ENCODE measurements around the gene ADH5. TPM values are rescaled to one million over a fixed set of nuclear protein-coding genes. Genes with fewer than 3 reads are reported as not detected.

ADH5 gene
- total RNA-seq (100 to 1,000 TPM; 113 to 116 TPM), polyA plus RNA-seq (127 TPM)

- H3K36me3 Mint-ChIP-seq, result peaks cover 0 to 35% (median 10%) of the 10 kb centered on the region in 3 donors
- H3K27ac Mint-ChIP-seq, result peak within 1 kb of the TSS; percentile 94 to 99 (median 97)
- H3K4me1 Mint-ChIP-seq, result peaks cover 49 to 64% (median 58%) of the 10 kb centered on the region in 3 donors
- Histone ChIP-seq H3K27ac (ENCODE audit: low read depth, low read length) (peak within 1 kb of the TSS; percentile 85), H3K4me3 (ENCODE audit: low read length) (peak within 1 kb of the TSS; percentile 97), H3K4me1 (ENCODE audit: insufficient read depth, low read length) (peaks cover 15% of the 10 kb centered on the region), H3K36me3 (ENCODE audit: insufficient read depth, low read length) (peaks cover 17% of the 10 kb centered on the region), H3K9me3 (ENCODE audit: low read length) (no peaks in the 10 kb centered on the region), H3K27me3 (ENCODE audit: insufficient read depth, low read length, poor library complexity, severe bottlenecking) (no peaks in the 10 kb centered on the region)
- H3K4me3 Mint-ChIP-seq, result peak within 1 kb of the TSS; percentile 96 to 99 (median 97)
- peak; percentile 83 to 94 (median 85) for DNase-seq
- peaks cover 0 to 2% (median 0%) of the 10 kb centered on the region in 5 donors for H3K9me3 Mint-ChIP-seq
- POLR2A ChIA-PET, result interaction anchor here (0.5 to 2.8 kb wide), 13 partner anchors 15 to 946 kb away, joined by 3 to 35 read pairs (median 5); partner anchors contain the start of genes DNAJB14, EIF4E, METAP1 and RAP1GDS1
- CTCF ChIA-PET, result interaction anchor here (0.6 to 2.5 kb wide), 4 partner anchors 11 to 160 kb away, joined by 3 to 21 read pairs (median 6); partner anchors contain the start of genes EIF4E and METAP1
- H3K27me3 Mint-ChIP-seq, result no peaks in the 10 kb centered on the region
These were observed at the start of gene ADH5 for GRCh38 chr4:99088481-99089365. Gene ADH5 (minus strand): TSS chr4:99088788. CDS start chr4:99088700, 88 bp downstream.

DNA sequence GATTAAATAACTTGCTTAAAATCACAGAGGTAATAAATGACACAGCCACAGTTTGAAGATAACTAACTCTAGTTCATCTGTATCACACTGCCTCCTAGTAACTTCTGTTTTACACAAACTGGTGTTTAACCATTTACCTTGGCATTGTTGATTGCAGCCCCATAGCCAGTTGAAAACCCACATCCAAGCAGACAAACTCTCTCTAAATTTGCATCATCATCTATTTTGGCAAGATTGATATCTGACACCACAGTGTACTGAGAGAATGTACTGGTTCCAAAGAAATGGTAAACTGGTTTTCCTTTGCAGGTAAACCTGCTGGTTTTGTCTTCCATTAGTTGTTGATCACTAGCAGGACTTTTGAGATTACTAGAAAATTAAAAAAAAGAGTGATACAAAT is 47.7 kb upstream of the ADH5 start:
- DNase-seq, result no peak
- Mint-ChIP-seq H3K27ac (no peak overlapping the region), H3K4me1 (no peaks in the 10 kb centered on the region), H3K4me3 (no peak overlapping the region), H3K9me3 (no peaks in the 10 kb centered on the region), H3K27me3 (peaks cover 2 to 4% of the 10 kb centered on the region in 2 donors), H3K36me3 (no peaks in the 10 kb centered on the region)
- Histone ChIP-seq H3K27me3 (ENCODE audit: insufficient read depth, low read length, poor library complexity, severe bottlenecking) (no peaks in the 10 kb centered on the region), H3K27ac (ENCODE audit: low read depth, low read length) (no peak overlapping the region), H3K4me1 (ENCODE audit: insufficient read depth, low read length) (no peaks in the 10 kb centered on the region), H3K36me3 (ENCODE audit: insufficient read depth, low read length) (no peaks in the 10 kb centered on the region), H3K9me3 (ENCODE audit: low read length) (no peaks in the 10 kb centered on the region), H3K4me3 (ENCODE audit: low read length) (no peak overlapping the region)
- ChIA-PET CTCF (no interaction called here), POLR2A (no interaction called here)

- no peak for DNase-seq
- no peak overlapping the region for H3K4me3 Mint-ChIP-seq
- H3K4me3 ChIP-seq (ENCODE audit: low read length), result no peak overlapping the region
- no peaks in the 10 kb centered on the region for H3K9me3 ChIP-seq (ENCODE audit: low read length)
- no peaks in the 10 kb centered on the region for H3K4me1 ChIP-seq (ENCODE audit: insufficient read depth, low read length)
- no peaks in the 10 kb centered on the region for H3K27me3 ChIP-seq (ENCODE audit: insufficient read depth, low read length, poor library complexity, severe bottlenecking)
- peaks cover 2 to 4% of the 10 kb centered on the region in 2 donors for H3K27me3 Mint-ChIP-seq
- ChIA-PET POLR2A (no interaction called here), CTCF (no interaction called here)
- H3K27ac Mint-ChIP-seq, result peak overlapping the region in 1 of 8 donors; percentile 75
- H3K9me3 Mint-ChIP-seq, result no peaks in the 10 kb centered on the region
- H3K27ac ChIP-seq (ENCODE audit: low read depth, low read length), result no peak overlapping the region
- no peaks in the 10 kb centered on the region for H3K36me3 Mint-ChIP-seq
- no peaks in the 10 kb centered on the region for H3K36me3 ChIP-seq (ENCODE audit: insufficient read depth, low read length)
- no peaks in the 10 kb centered on the region for H3K4me1 Mint-ChIP-seq
These were observed 47.1 kb upstream of the ADH5 start for GRCh38 chr4:99135541-99136162.

- H3K27ac Mint-ChIP-seq, result no peak overlapping the region
These were observed 46.0 kb upstream of the ADH5 start for GRCh38 chr4:99134586-99134985.

DNA sequence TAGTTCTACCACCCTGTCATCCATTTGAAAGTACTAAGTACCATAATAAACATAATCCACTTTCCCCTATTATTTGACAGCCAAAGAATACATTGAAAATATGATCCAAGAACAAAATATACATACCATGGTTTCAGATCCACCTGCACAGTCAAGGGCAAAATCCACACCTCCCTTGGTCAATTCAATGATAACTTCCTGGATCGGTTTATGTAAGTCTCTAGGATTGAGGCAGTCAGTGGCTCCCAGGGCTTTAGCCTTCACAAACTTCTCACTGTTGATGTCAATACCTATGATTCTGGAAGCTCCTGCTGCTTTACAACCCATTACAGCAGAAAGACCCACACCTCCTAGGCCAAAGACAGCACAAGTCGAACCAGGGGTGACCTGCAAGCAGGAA is 42.8 kb upstream of the ADH5 start:
- CTCF ChIA-PET, result no interaction called here
- Histone ChIP-seq H3K27me3 (ENCODE audit: insufficient read depth, low read length, poor library complexity, severe bottlenecking) (no peaks in the 10 kb centered on the region), H3K9me3 (ENCODE audit: low read length) (no peaks in the 10 kb centered on the region), H3K27ac (ENCODE audit: low read depth, low read length) (no peak overlapping the region), H3K4me1 (ENCODE audit: insufficient read depth, low read length) (no peaks in the 10 kb centered on the region), H3K4me3 (ENCODE audit: low read length) (no peak overlapping the region), H3K36me3 (ENCODE audit: insufficient read depth, low read length) (no peaks in the 10 kb centered on the region)
- Mint-ChIP-seq H3K9me3 (no peaks in the 10 kb centered on the region), H3K4me3 (no peak overlapping the region), H3K27me3 (peaks cover 2 to 3% of the 10 kb centered on the region in 2 donors), H3K4me1 (no peaks in the 10 kb centered on the region), H3K36me3 (no peaks in the 10 kb centered on the region), H3K27ac (no peak overlapping the region)
- DNase-seq, result no peak
- POLR2A ChIA-PET, result no interaction called here

More at GRCh38 chr4:99134586-99134985, 46.0 kb upstream of the ADH5 start:
- Histone ChIP-seq H3K27ac (ENCODE audit: low read depth, low read length) (no peak overlapping the region), H3K36me3 (ENCODE audit: insufficient read depth, low read length) (no peaks in the 10 kb centered on the region), H3K9me3 (ENCODE audit: low read length) (no peaks in the 10 kb centered on the region), H3K4me3 (ENCODE audit: low read length) (no peak overlapping the region), H3K27me3 (ENCODE audit: insufficient read depth, low read length, poor library complexity, severe bottlenecking) (no peaks in the 10 kb centered on the region), H3K4me1 (ENCODE audit: insufficient read depth, low read length) (no peaks in the 10 kb centered on the region)
- peaks cover 2 to 4% of the 10 kb centered on the region in 2 donors for H3K27me3 Mint-ChIP-seq
- ChIA-PET CTCF (no interaction called here), POLR2A (no interaction called here)
- DNase-seq, result no peak
- H3K4me3 Mint-ChIP-seq, result no peak overlapping the region
- no peaks in the 10 kb centered on the region for H3K4me1 Mint-ChIP-seq
- no peaks in the 10 kb centered on the region for H3K9me3 Mint-ChIP-seq
- no peaks in the 10 kb centered on the region for H3K36me3 Mint-ChIP-seq

DNA sequence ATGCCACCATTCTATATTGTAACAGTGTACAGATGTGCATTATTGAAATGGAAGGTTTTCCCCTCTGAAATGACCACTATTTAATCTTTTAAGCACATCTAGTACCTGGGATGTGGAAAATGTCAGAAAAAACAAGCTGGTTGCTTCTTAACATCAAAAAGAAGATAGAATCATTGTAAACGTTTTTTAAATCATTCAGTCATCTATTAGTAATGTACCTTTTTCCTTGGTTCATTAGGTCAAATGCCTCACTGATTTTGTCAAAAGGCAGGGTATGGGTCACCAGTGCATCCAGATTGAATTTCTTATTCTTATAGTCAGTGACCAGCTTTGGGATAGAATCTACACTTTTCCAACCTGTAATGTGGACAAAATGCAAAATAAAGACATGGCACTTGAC is 37.8 kb upstream of the ADH5 start:
- Histone ChIP-seq H3K4me3 (ENCODE audit: low read length) (no peak overlapping the region), H3K9me3 (ENCODE audit: low read length) (no peaks in the 10 kb centered on the region), H3K27me3 (ENCODE audit: insufficient read depth, low read length, poor library complexity, severe bottlenecking) (no peaks in the 10 kb centered on the region), H3K36me3 (ENCODE audit: insufficient read depth, low read length) (no peaks in the 10 kb centered on the region), H3K4me1 (ENCODE audit: insufficient read depth, low read length) (no peaks in the 10 kb centered on the region), H3K27ac (ENCODE audit: low read depth, low read length) (no peak overlapping the region)
- DNase-seq, result no peak
- Mint-ChIP-seq H3K27me3 (peaks cover 3 to 18% of the 10 kb centered on the region in 2 donors), H3K4me3 (no peak overlapping the region), H3K27ac (no peak overlapping the region), H3K4me1 (no peaks in the 10 kb centered on the region), H3K36me3 (no peaks in the 10 kb centered on the region), H3K9me3 (no peaks in the 10 kb centered on the region)
- ChIA-PET POLR2A (no interaction called here), CTCF (no interaction called here)

GRCh38 chr4:99121008-99121407 is 32.4 kb upstream of the ADH5 start:
- no peak overlapping the region for H3K27ac Mint-ChIP-seq
- no peaks in the 10 kb centered on the region for H3K9me3 Mint-ChIP-seq
- peaks cover 6 to 27% of the 10 kb centered on the region in 2 donors for H3K27me3 Mint-ChIP-seq
- H3K36me3 Mint-ChIP-seq, result no peaks in the 10 kb centered on the region
- Histone ChIP-seq H3K4me3 (ENCODE audit: low read length) (no peak overlapping the region), H3K9me3 (ENCODE audit: low read length) (no peaks in the 10 kb centered on the region), H3K36me3 (ENCODE audit: insufficient read depth, low read length) (no peaks in the 10 kb centered on the region), H3K4me1 (ENCODE audit: insufficient read depth, low read length) (no peaks in the 10 kb centered on the region), H3K27ac (ENCODE audit: low read depth, low read length) (no peak overlapping the region), H3K27me3 (ENCODE audit: insufficient read depth, low read length, poor library complexity, severe bottlenecking) (no peaks in the 10 kb centered on the region)
- no peak for DNase-seq
- CTCF ChIA-PET, result no interaction called here
- no peak overlapping the region for H3K4me3 Mint-ChIP-seq
- no peaks in the 10 kb centered on the region for H3K4me1 Mint-ChIP-seq
- POLR2A ChIA-PET, result no interaction called here

GRCh38 chr4:99120501-99120900 is 31.9 kb upstream of the ADH5 start:
- Mint-ChIP-seq H3K9me3 (no peaks in the 10 kb centered on the region), H3K4me3 (no peak overlapping the region), H3K27me3 (peaks cover 7 to 23% of the 10 kb centered on the region in 2 donors), H3K4me1 (no peaks in the 10 kb centered on the region), H3K27ac (no peak overlapping the region), H3K36me3 (no peaks in the 10 kb centered on the region)
- H3K36me3 ChIP-seq (ENCODE audit: insufficient read depth, low read length), result no peaks in the 10 kb centered on the region
- POLR2A ChIA-PET, result no interaction called here
- H3K4me3 ChIP-seq (ENCODE audit: low read length), result no peak overlapping the region
- CTCF ChIA-PET, result no interaction called here
- no peaks in the 10 kb centered on the region for H3K27me3 ChIP-seq (ENCODE audit: insufficient read depth, low read length, poor library complexity, severe bottlenecking)
- DNase-seq, result no peak
- H3K4me1 ChIP-seq (ENCODE audit: insufficient read depth, low read length), result no peaks in the 10 kb centered on the region
- no peak overlapping the region for H3K27ac ChIP-seq (ENCODE audit: low read depth, low read length)
- no peaks in the 10 kb centered on the region for H3K9me3 ChIP-seq (ENCODE audit: low read length)
